HL-60/S4 treated with phorbol 12-myristate 13-acetate at 8.2 ng/mL for 4 days and 3 days (cell line): ENCODE data around the gene TMEM11.

Source experiments
- in situ Hi-C: fragments of 300-500 bp; cut with MboI; formaldehyde crosslinking; loops from 2 replicates; pipeline ENCODE4 v1.15.0; 2022; ENCODE audit warnings: low sequenced_read_pairs

Gene TMEM11

GRCh38 chr17:21163101-21163500, 50.9 kb downstream of the TMEM11 start:
- in situ Hi-C loops = no loop called here

- in situ Hi-C loops = no loop called here
Measured at GRCh38 chr17:21162394-21162775, 51.6 kb downstream of the TMEM11 start.

GRCh38 chr17:21161498-21162393, 52.2 kb downstream of the TMEM11 start:
- in situ Hi-C loops = no loop called here

GRCh38 chr17:21160401-21160800, 53.6 kb downstream of the TMEM11 start:
- in situ Hi-C loops = no loop called here

- in situ Hi-C loops = no loop called here
Measured at GRCh38 chr17:21157586-21158370, 56.2 kb downstream of the TMEM11 start.

GRCh38 chr17:21152731-21153130, 61.2 kb downstream of the TMEM11 start:
- in situ Hi-C loops = no loop called here

GRCh38 chr17:21149621-21150020, 64.3 kb downstream of the TMEM11 start:
- in situ Hi-C loops = no loop called here
